GM19240 (cell line): Measurements from ENCODE around the gene CMTM6.
"Not testable (repeated sequence)": the region's sequence is repeated elsewhere in the genome, so short reads cannot be mapped to it uniquely, and the experiment has no call there.

Source experiments
- DNase-seq: peaks from one replicate; pipeline ENCODE4 v3.0.0; 2011; ENCODE audit warnings: low spot score; ENCODE audit not compliant: insufficient read length

Gene CMTM6

DNA sequence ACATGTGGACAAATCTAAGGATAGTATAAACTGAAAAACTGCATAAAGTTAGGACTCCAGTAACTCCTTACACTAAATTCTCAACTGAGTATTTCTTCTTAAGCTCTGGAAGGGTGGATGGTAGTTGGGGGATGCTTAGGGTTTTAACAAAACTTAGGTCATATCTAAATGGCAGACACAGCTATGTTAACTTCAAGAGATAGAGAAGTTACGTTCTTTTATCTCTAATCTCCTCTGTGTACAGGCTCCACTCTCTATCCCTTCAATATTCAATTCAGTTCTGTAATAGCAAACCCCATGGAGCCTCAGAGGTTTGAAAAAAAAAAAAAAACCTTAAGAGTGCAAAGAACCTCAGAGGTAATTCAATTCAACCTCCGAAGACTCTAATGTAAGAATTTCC is 3.1 kb downstream of the CMTM6 start:
- no peak for DNase-seq

DNA sequence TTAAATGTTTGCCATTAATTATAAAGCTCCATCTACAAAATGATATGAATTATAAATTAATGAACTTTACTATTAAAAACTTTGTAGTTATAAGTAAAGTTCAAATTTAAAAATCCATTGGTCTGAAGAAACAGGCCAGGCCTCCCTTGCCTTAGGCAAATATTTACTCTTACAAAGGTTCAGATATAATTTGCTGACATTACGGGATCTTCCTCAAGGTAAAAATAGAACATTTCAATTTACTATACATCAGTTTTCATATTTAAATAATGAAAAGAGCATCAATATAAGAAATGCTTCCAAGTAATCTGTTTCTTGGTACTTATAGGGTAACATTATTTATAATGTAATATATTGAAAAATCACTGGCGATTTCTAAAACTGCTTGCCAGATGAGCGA is 3.7 kb downstream of the CMTM6 start:
- DNase-seq: no peak

DNA sequence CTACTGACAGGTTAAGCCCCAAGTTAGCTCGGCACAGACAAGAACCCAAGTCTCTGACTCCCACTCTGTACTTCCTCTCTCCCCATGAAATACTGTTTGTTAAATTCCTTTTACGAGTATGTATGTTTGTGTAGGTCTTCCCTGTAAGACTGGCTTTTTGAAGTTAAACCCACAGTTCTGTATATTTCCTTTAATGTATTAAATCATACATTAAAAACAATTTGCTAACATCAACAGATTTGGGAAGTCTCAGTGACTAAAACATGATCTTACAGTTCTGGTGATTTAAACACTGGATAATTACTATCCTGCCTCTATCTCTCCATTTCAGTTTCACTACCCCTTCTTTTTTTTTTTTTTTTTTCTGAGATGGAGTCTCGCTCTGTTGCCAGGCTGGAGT is 4.4 kb downstream of the CMTM6 start:
- DNase-seq: no peak

DNA sequence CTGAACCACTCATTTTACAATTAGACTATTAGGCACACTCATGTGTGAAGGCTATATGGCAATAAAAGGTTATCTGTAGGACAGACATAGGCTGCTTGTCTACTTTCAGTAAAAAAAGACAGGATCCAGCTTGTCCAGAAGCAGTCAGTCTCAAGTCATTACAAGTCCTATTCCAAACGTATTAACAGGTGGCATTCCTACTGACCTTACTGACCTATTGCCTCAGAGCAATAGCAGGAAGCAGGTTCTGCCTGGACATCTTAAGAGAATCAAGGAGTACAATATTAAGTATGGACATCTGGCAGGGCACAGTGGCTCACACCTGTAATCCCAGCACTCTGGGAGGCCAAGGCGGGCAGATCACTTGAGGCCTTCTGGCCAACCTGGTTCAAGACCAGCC is 7.0 kb downstream of the CMTM6 start:
- no peak for DNase-seq

DNA sequence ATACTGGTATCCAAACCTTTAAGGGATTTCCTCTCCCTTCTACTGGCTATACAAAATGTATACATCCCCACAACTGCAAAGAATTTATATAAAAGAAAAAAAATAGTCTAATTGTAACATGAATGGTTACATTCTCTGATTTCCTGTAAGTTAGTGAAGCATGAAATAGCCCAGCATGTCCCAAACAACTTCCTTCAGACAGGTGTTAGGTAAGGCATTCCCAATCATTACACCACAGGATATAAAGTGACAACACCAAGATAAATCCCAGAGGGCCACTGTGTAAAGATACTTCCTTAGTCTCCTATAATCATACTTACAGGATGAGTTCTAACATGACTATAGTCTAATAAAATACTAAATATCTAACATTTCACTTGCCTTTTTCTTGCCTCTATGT is 7.6 kb downstream of the CMTM6 start:
- no peak for DNase-seq

DNA sequence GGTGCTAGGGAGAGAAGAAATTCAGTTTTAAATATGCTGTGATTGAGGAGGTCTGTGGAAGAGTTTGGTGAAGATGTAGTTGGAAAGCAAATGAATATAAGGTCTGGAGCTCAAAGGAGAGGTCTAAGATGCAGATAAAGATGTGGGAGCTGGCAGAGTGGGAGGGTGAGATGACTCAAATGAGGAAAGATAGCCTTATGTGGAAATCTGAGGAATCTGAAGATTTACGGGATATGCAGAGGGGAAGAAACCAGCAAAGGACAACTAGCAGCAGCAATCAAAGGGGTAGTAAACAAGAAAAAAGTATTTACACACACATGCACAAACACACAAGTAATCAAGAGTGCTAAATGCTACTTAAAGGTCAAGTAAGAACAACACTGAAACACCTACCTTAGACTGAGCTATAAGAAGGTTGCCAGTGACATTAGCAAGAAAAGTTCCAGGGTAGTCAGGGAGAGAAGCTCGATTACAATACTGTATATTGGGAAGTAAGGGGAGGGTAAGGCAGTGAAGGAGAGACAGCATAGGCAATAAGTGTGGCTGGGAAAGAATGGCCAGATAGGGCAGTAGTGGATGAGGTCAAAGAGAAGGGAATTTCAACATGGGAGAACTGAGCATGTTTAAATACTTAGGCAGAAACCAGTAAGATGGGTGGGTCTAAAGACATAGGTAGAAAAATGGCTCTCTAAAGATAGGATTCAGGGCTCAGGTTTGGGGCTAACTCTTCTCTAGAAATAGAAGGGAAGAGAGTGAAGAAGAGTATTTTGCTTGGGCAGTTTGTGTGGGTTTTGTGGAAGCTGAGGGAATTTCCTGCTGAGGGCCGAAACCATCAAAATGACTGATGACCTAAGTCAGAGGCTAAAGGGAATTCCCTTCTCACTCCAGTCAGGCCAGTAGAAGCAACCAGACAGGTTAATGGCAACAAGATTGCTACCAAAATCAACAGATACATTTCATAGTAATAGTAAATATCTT is 8.9 kb downstream of the CMTM6 start:
- DNase-seq: peak; percentile 44

DNA sequence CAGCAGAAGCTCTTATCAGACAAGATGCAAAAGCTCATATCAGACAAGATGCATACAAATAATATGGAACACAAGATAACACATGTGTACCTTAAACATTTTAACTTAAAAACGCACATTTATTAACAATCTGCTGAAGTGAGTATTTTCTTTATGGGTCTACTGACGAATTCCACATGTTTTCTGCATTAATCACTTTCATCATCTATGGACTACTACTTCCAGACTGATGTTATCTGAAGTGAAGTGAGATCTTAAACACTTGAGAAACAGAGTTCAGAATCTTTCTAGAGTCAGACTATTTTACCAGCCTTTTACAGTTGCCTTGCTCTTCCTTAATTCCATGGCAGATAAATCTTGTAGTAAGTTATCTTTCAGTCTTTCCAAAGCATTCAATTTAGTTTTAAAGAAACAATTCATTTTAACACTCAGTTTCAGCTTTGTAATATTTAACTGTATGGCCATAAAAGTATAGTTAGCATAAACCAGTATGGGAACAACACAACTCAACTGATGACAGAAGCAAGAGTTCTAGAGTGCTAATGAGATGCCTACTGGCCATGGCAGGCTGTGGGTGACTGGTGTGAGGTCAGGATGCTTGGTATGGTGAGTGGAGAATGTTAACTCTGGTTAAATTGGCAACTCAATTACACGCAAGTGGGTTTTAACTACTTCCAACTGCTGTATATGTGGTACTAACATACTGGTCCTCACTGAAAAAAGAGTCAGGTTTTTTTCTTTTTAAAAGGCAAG is 9.8 kb downstream of the CMTM6 start:
- no peak for DNase-seq

DNA sequence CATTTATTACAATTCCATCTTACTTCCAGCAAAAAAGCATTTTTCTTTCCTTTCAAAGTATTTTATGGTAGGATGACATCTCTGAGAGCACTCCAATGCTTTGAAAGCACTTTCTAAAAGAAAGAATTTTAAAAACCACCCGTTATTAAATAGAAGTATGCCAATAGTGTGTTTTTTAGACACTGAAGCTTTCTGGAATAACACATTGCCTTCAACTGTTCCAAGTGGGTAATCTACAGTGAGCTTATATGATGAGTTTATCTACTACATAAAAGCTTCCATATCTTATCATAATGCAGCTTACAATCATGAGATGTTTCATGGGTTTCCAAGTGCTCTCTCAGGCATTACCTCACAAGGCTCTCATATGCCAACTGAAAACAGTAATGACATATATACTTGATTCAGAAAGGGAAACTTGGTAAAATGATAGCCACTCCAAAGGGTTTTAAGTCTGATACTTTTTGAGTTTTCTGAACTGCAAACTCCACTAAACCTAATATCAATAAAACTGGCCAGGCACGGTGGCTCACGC is 14.1 kb downstream of the CMTM6 start:
- no peak for DNase-seq

DNA sequence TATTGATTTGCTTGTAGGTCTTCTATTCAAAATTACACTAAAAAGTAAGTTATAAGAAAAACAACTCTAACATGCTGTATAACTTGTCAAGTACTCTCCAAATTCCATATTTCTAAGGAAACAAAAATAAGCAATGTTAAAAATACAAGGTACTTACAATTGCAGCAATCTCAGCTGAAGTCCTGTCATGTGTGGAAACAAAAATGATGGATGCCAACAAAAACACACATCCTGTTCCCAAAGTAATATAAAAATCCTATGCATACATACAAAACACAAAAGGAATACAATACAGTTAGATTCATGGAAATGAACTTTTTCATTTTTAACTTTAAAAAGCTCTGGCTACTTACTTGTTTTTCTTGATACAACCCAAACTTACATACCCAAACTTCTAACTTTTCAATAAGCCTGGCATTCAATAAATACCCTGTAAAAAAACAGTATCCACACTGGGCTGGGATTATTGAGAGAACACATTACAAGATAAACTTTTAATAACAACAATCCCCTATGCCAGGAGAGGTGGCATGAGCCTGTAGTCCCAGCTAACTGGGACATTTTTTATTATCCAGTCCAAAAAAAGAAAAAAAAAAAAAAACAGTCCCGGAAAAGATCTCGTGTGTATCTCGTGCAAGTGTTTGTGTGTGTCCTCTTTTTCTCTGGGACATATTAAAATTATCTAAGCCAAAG is 14.7 kb downstream of the CMTM6 start:
- DNase-seq: no peak

DNA sequence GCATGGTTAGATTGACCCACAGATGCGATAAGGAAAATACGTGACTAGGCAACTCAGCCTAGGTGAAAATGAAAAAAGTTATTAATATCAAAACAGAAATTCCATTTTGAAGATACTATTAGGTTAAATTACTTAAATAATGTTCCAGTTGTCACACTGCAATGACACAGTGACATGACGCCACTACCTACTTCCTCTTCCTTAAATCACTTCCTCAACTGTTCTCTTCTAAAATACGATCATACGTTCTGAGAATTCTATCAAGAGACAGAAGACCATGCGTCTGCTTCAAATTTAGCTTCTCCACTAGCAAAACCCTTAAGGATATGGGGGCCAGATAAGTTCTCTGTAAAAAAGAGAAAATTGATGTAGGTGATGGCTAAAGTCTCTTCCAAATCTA is 18.2 kb downstream of the CMTM6 start:
- no peak for DNase-seq

DNA sequence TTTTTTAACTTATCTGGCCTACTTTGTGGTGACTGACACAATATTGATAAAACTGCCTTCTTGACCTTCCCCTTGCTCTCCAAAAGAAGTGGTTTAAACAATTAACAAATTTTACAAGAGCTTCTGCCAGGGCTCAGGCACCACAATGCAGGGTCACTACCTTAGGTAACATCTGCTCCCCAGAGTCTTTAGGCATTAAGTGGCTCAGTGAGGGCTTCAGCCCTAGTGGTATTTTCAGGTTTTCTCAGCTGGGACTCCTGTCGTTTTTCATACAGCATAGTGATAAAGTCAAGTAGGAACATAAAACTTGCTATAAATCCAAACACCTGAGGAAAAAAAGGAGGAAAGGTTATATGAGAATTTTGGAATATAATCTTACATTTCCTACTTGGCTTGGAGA is 18.9 kb downstream of the CMTM6 start:
- no peak for DNase-seq

DNA sequence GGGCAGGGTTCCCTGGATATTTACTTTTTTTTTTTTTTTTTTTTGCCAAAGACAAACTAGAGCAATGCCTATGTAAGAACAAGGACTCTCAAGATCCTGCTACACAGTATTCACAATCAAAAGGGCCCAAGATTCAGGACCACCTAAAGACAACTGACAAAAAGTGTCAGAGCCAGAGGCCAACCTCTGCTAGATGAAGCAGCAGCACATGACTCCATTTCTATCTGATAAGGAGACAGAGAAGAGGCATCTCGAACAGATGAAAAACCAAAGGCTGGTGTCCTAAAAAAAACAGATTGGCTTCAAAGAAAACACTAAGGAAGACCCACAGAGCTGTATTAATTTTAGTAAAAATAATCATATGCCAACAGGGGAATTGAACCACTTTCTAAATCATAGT is 20.0 kb downstream of the CMTM6 start:
- DNase-seq: no peak

DNA sequence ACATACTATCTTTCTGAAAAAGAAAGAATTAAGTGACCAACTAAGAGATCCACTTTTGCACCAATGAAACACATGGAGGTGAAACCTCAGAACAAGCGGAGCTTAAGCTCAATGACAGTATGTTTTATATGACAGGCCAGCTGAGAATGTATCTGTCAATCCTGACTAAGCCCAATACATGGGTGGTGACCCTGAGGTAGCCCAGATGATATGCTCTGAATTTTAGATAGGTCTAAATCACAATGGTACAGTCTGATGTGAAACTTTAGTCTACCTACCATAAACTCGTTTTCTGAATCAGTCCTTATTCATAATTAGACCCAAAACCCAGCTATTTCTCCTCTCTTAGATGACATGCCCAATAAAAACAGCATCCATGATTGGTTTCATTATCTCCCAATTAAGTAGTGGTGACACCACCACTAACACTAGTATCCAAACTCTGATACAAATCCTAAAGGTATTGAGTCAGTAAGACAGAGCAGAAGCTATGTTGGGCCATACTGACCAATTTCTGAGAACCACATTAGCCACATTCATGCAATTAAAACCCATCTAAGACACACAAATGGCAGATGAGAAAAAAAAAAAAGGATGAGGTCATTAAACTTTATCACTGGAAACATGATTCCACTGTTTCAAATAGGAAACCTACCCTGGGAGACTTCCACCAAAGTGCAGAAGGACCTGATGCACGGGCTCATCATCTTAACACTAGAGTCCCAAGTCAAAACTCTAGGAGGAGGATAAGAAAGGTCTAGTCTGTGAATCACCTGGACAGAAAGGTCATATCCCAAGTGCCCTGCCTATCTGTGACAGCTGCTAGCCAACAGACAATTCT is 20.6 kb downstream of the CMTM6 start:
- no peak for DNase-seq

DNA sequence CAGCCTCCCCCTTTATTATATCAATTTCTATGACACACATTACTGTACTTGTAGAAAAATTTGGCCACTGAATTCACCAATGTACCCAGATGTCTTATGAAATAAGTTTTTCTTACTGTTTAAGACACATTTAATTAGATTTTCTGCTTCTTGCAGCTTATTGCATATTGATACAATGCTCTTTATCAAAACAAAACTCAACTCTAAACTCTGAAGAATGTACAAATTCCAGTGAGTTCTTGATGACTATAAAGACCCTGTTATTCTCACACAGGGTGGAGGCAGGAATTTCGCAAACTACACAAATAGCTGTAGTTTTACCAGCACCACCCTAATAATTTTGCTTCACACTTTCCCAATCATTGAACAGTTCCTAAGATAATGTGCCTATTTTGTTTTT is 22.0 kb downstream of the CMTM6 start:
- no peak for DNase-seq

DNA sequence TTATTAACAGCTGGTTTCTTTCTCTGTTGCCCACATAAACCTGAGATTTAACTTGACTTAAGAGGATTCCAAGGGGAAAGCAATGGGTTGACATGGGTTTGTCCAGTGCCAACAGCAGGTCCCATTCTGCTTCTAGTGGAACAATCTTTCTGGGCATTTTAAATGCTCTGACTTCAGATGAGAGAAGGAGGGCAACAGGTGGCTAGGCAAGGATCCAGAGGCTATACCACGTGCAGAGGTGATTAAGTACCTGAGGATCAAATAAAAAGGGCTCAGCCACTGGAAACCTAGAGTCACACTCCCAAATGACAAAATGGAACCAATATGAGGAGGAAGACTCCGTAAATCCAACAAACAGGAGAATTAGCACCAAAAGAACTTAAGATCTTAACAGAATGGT is 28.5 kb downstream of the CMTM6 start:
- DNase-seq: no peak

DNA sequence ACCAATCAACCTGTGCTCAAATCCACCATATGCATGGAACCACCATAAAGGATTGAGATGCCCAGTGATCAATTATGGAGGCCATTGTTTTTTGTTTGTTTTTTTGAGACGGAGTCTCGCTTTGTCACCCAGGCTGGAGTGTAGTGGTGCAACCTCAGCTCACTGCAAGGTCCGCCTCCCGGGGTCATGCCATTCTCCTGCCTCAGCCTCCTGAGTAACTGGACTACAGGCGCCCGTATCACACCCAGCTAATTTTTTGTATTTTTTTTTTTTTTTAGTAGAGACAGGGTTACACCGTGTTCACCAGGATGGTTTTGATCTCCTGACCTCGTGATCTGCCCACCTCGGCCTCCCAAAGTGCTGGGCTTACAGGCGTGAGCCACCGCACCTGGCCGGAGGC is 30.5 kb downstream of the CMTM6 start:
- not testable (repeated sequence) for DNase-seq

DNA sequence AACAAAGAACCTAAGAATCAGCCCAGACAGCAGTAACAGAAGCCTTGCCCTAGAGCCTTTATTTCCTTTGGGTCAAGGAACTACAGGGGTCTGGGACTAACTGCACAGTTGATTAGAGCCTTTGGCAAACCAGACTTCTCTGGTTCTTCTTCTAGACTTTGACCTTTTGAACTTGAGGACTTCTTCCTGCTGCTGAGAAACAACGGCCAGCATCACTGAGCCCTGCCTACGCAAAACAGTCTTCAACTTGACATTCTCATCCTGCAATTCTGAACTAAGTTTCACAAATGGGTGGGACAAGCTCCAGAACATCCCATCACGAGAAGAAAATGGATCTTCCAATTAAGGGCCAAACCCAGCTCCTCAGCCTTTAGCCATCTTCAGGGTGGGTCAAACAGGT is 31.4 kb downstream of the CMTM6 start:
- DNase-seq: no peak

DNA sequence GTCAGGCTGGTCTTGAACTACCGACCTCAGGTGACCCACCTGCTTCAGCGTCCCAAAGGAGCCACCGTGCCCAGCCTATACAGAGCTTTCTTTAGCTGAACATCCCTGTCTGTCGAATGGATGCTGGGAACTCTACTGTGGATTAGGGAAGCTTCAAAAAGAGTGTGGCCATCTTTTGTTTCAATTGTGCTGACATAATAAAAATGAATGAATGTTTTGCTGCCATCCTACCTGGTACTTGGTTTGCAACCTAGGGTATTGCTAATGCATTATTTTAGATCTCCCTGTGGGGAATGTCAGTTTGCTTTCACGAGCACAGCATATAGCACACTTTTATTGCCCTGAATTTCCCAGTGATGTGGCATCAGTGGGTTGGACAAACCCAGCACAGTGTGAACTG is 32.3 kb downstream of the CMTM6 start:
- DNase-seq: no peak

DNA sequence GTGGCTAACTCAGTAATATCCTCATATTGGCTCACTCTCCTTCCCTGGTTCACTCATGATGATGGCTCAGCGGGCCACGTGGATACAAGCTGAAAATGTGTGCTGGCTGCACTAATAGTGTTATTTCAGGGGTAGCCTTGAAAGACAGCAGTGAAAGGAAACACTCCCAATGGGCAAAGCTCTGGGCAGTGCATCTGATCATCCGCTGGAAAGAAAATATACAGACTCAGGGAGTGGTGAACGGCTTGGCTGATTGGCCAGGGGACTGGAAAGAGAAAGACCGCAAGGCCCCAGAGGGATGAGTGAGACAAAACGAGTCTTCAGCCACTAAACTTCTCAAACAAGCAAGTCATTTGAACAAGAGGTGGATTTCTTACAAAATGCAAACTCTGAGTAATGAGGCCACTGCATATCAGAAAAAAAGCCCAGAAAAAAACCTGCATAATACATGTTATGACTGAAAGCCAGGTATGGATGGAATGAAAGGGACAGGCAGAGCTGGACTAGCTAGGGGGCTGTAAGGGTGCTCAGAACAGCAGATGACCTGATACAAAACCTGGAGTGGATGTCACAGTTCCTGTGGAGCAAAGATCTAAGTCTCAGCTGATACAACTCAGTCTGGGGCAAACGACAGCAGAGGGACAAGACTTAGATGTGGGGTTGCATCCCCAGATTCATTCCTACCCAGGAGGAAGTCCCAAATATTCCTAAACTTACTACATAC is 33.3 kb downstream of the CMTM6 start:
- no peak for DNase-seq
